ENCODE measurements around the gene RHOBTB1. TPM values are rescaled to one million over a fixed set of nuclear protein-coding genes. Genes with fewer than 3 reads are reported as not detected.

The RHOBTB1 gene
- total RNA-seq, result 7.2 and 8.9 TPM in 2 replicates

GRCh38 chr10:60944058-60944909 lies at the start of gene RHOBTB1:
Gene RHOBTB1, minus strand, starts transcription at chr10:60944185. Its CDS starts 32,643 bp downstream, at chr10:60911542.

Other genes with a start within 250 kb of the RHOBTB1 start
- 3.2 and 12.8 TPM in 2 replicates for gene CDK1, start 165.7 kb downstream of the RHOBTB1 start, total RNA-seq

Measured in tracheal epithelial cell (primary cell).